K562 (cell line): Measurements from ENCODE around the gene IFNA1. TPM values are rescaled to one million over a fixed set of nuclear protein-coding genes. Genes with fewer than 3 reads are reported as not detected.

Source experiments
- ATAC-seq: fragments of 200-7000 bp; cut with Tn5 transposase; 3 replicates; pipeline ENCODE4 v1.9.1; 2020; ENCODE audit warnings: moderate library complexity
- BruUV-seq: library from RNA; stranded (reverse); fragments of 400-500 nt; replicated peaks from 2 replicates; lab custom pipeline; 2021; lab: Mats Ljungman, UMichigan
- CTCF ChIA-PET: fragments of 300-600 bp; formaldehyde crosslinking; extraction: SDS; loops from one replicate; lab custom pipeline; 2021; ENCODE audit warnings: low intra/inter-chr PET ratio; lab: Yijun Ruan, JAX
- POLR2A ChIA-PET: fragments of 300-600, 350-650 bp; sonication (Branson Sonifier 250); formaldehyde crosslinking; extraction: SDS; loops from one replicate; lab custom pipeline; 2021; ENCODE audit warnings: antibody characterized with exemption, inconsistent platforms; lab: Yijun Ruan, JAX
- DNase-seq, 4 experiments: peaks; one replicate each; pipeline versions ENCODE4 v3.0.0 to v3.0.0-alpha.2; 2011 to 2018; ENCODE audit warnings: low spot score in 3 of 4, mixed read lengths in 3 of 4; ENCODE audit errors: extremely low read depth in 1 of 4
- FAIRE-seq: peaks from 2 replicates; lab custom pipeline; 2011; peaks lifted over from hg19 to GRCh38; lab: Jason Lieb, UNC
- H2AFZ ChIP-seq: 2 replicates; pipeline ENCODE4 v1.6.0; 2011; ENCODE audit warnings: low read depth, low read length, control low read depth, inconsistent platforms
- H3K27ac ChIP-seq: fragments of 200-600 bp; 3 replicates; pipeline ENCODE4 v1.8.0; 2011; ENCODE audit warnings: low read depth, mild to moderate bottlenecking, control low read depth, inconsistent platforms, low read length, moderate library complexity, mixed read lengths; ENCODE audit errors: extremely low read depth
- H3K27me3 ChIP-seq, 2 experiments: fragments of 300-600 bp in 1 of 2; 2 replicates in 1 of 2; 3 replicates in 1 of 2; pipeline versions ENCODE4 v1.6.0 to v1.8.0; 2011; ENCODE audit warnings: inconsistent platforms in 2 of 2, low read length in 2 of 2, mild to moderate bottlenecking in 1 of 2, mixed read lengths in 1 of 2, moderate library complexity in 1 of 2; ENCODE audit not compliant: control insufficient read depth in 2 of 2, insufficient read depth in 2 of 2
- H3K36me3 ChIP-seq: fragments of 300-600 bp; 3 replicates; pipeline ENCODE4 v1.8.0; 2011; ENCODE audit warnings: mild to moderate bottlenecking, low read length, inconsistent platforms; ENCODE audit not compliant: control insufficient read depth, insufficient read depth
- H3K4me1 ChIP-seq, 2 experiments: fragments of 200-600 bp in 1 of 2; replicated peaks in 1 of 2; 2 replicates in 1 of 2; 3 replicates in 1 of 2; pipeline versions ENCODE4 v1.5.1 to v1.8.0; 2011; ENCODE audit warnings: inconsistent platforms in 2 of 2, low read length in 2 of 2, mild to moderate bottlenecking in 1 of 2, mixed read lengths in 1 of 2, moderate library complexity in 1 of 2; ENCODE audit not compliant: control insufficient read depth in 2 of 2, insufficient read depth in 2 of 2
- H3K4me2 ChIP-seq: 2 replicates; pipeline ENCODE4 v1.6.1; 2011; ENCODE audit warnings: low read length, control low read depth, inconsistent platforms, mixed read lengths; ENCODE audit not compliant: insufficient read depth
- H3K4me3 ChIP-seq: fragments of 200-600 bp; sonication (generic), shearing (Covaris generic); 2 replicates; pipeline ENCODE4 v1.5.1; 2016; ENCODE audit warnings: control low read depth, inconsistent platforms
- H3K79me2 ChIP-seq: fragments of 200-600 bp; 3 replicates; pipeline ENCODE4 v1.8.0; 2011; ENCODE audit warnings: low read length, inconsistent platforms; ENCODE audit not compliant: control insufficient read depth, insufficient read depth
- H3K9ac ChIP-seq, 2 experiments: 2 replicates each; pipeline versions ENCODE4 v1.6.0 to v1.6.1; 2011; ENCODE audit warnings: low read depth in 2 of 2, low read length in 2 of 2, control low read depth in 1 of 2, inconsistent platforms in 1 of 2, mild to moderate bottlenecking in 1 of 2, mixed read lengths in 1 of 2; ENCODE audit not compliant: insufficient read depth in 1 of 2
- H3K9me1 ChIP-seq: one replicate; pipeline ENCODE4 v1.6.0; 2011; ENCODE audit warnings: inconsistent platforms, mild to moderate bottlenecking, low read length, moderate library complexity; ENCODE audit not compliant: control insufficient read depth, insufficient read depth
- H3K9me3 ChIP-seq: replicated peaks from 2 replicates; pipeline ENCODE4 v1.5.1; 2011; ENCODE audit warnings: low read depth, low read length, inconsistent platforms; ENCODE audit not compliant: control insufficient read depth, insufficient read depth
- H4K20me1 ChIP-seq: replicated peaks from 2 replicates; pipeline ENCODE4 v1.6.1; 2011; ENCODE audit warnings: low read length, inconsistent platforms, mixed read lengths; ENCODE audit not compliant: control insufficient read depth, insufficient read depth
- GATA2 ChIP-seq: sonication (generic); formaldehyde crosslinking; IDR thresholded peaks from 2 replicates; pipeline ENCODE4 v1.4.0; 2020; ENCODE audit warnings: mild to moderate bottlenecking, missing genetic modification reagents
- NFATC3 ChIP-seq: fragments of 450-650 bp; IDR thresholded peaks from 2 replicates; pipeline ENCODE4 v1.6.1; 2017; ENCODE audit warnings: mild to moderate bottlenecking
- NFIX ChIP-seq: fragments of 250-450 bp; sonication (Bioruptor Pico); IDR thresholded peaks from 2 replicates; pipeline ENCODE4 v1.4.0; 2020; ENCODE audit warnings: low read depth, mild to moderate bottlenecking, moderate library complexity
- ZNF354B ChIP-seq: fragments of 250-450 bp; sonication (Bioruptor Pico); IDR thresholded peaks from 2 replicates; pipeline ENCODE4 v1.4.0; 2020
- ZNF561 ChIP-seq: fragments of 450-650 bp; formaldehyde crosslinking; conservative IDR thresholded peaks from 2 replicates; pipeline ENCODE4 v1.4.0; 2020; ENCODE audit warnings: mild to moderate bottlenecking, moderate library complexity
- ZNF766 ChIP-seq: fragments of 200-800 bp; sonication (Bioruptor generic); conservative IDR thresholded peaks from 2 replicates; pipeline ENCODE4 v1.6.1; 2016; ENCODE audit warnings: missing genetic modification characterization, missing compliant biosample characterization
- WGBS: fragments of 100-300 bp; shearing (Covaris generic); methylation state at CpG from one replicate; pipeline ENCODE4 v1.1.6; 2016; ENCODE audit warnings: low coverage, mixed read lengths; ENCODE audit not compliant: insufficient coverage; ENCODE audit errors: missing lambda C conversion rate; 5-methylcytosine and 5-hydroxymethylcytosine counted together
- in situ Hi-C: fragments of 300-500 bp; cut with MboI; formaldehyde crosslinking; loops from 4 replicates; pipeline ENCODE4 v1.15.0; 2018; ENCODE audit warnings: inconsistent platforms, mixed read lengths
- intact Hi-C: fragments of 100-400 bp; cut with micrococcal nuclease; formaldehyde crosslinking; loops from 2 replicates; pipeline ENCODE4 v1.14.2; 2022
- polyA plus RNA-seq, 8 experiments: library from polyadenylated mRNA; depleted of rRNA in 4 of 8; stranded (reverse) in 5 of 8; unstranded in 3 of 8; fragments of >200 nt; fragmentation: Nextera tagmentation in 2 of 8; fragmentation: Illumina TruSeq in 1 of 8; extraction: Ambion mirVana in 2 of 8; extraction: Trizol in 1 of 8; gene quantifications; 2 replicates each; pipeline versions ENCODE4 v1.2.1 to v1.2.3, GENCODE V29; 2011 to 2014; ENCODE audit warnings: inconsistent platforms in 1 of 8, missing spikeins in 1 of 8
- total RNA-seq, 7 experiments: library from RNA; depleted of rRNA in 6 of 7; stranded (reverse); fragments of >200 nt in 6 of 7; fragmentation: Illumina TruSeq in 2 of 7; extraction: Trizol in 2 of 7; gene quantifications; 2 replicates each; pipeline versions ENCODE4 v1.2.1 to v1.2.3, GENCODE V29; 2011 to 2021; ENCODE audit warnings: low replicate concordance in 1 of 7
- TF ChIP-seq, protein P1 (sequence below): fragments of 250-450 bp; sonication (Bioruptor Pico); IDR thresholded peaks from 2 replicates; pipeline ENCODE4 v1.4.0; 2020; ENCODE audit warnings: mild to moderate bottlenecking
- TF ChIP-seq, protein P2 (sequence below), 2 experiments: IDR thresholded peaks; 2 replicates each; pipeline ENCODE4 v1.6.1; 2012; ENCODE audit warnings: improper control_type of control experiment in 2 of 2, low read depth in 2 of 2, low read length in 2 of 2, borderline replicate concordance in 1 of 2
- TF ChIP-seq, protein P3 (sequence below): sonication (generic); formaldehyde crosslinking; IDR thresholded peaks from 2 replicates; pipeline ENCODE4 v1.4.0; 2020; ENCODE audit warnings: mild to moderate bottlenecking, missing genetic modification reagents

Gene IFNA1
- total and polyA plus RNA-seq, 9 of the 15 experiments (the other 6 are each of a cell fraction or from before 2014, with no cell fraction given) = not detected

DNA sequence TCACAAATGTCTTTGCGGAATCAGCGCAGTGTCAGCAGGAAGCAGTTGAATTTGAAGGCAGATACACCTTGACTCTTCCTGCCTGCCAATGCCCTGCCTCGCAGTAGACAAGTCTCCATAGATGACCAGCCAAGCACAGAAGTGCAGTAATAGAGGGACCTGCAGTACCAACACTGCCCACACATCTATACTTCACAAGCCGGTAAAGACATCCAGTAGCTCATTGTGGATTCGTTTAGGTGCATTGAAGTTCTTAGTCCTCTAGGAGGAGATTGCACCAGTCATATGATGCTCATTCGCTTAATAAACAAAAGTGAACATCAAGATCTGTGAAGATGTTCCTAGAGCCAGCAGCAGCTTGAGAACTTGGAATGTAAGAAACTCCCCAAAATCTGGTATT, 48.0 kb upstream of the IFNA1 start (continued):
- TF ChIP-seq, protein P1, sequence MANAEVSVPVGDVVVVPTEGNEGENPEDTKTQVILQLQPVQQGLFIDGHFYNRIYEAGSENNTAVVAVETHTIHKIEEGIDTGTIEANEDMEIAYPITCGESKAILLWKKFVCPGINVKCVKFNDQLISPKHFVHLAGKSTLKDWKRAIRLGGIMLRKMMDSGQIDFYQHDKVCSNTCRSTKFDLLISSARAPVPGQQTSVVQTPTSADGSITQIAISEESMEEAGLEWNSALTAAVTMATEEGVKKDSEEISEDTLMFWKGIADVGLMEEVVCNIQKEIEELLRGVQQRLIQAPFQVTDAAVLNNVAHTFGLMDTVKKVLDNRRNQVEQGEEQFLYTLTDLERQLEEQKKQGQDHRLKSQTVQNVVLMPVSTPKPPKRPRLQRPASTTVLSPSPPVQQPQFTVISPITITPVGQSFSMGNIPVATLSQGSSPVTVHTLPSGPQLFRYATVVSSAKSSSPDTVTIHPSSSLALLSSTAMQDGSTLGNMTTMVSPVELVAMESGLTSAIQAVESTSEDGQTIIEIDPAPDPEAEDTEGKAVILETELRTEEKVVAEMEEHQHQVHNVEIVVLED (CRISPR knock-in tag) = no peak
- TF ChIP-seq, protein P2, sequence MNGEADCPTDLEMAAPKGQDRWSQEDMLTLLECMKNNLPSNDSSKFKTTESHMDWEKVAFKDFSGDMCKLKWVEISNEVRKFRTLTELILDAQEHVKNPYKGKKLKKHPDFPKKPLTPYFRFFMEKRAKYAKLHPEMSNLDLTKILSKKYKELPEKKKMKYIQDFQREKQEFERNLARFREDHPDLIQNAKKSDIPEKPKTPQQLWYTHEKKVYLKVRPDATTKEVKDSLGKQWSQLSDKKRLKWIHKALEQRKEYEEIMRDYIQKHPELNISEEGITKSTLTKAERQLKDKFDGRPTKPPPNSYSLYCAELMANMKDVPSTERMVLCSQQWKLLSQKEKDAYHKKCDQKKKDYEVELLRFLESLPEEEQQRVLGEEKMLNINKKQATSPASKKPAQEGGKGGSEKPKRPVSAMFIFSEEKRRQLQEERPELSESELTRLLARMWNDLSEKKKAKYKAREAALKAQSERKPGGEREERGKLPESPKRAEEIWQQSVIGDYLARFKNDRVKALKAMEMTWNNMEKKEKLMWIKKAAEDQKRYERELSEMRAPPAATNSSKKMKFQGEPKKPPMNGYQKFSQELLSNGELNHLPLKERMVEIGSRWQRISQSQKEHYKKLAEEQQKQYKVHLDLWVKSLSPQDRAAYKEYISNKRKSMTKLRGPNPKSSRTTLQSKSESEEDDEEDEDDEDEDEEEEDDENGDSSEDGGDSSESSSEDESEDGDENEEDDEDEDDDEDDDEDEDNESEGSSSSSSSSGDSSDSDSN (IDR thresholded peaks at IDR 0.05; ENCODE audit: borderline replicate concordance in 1 of 2, low read depth in 2 of 2, low read length in 2 of 2) = no peak

DNA sequence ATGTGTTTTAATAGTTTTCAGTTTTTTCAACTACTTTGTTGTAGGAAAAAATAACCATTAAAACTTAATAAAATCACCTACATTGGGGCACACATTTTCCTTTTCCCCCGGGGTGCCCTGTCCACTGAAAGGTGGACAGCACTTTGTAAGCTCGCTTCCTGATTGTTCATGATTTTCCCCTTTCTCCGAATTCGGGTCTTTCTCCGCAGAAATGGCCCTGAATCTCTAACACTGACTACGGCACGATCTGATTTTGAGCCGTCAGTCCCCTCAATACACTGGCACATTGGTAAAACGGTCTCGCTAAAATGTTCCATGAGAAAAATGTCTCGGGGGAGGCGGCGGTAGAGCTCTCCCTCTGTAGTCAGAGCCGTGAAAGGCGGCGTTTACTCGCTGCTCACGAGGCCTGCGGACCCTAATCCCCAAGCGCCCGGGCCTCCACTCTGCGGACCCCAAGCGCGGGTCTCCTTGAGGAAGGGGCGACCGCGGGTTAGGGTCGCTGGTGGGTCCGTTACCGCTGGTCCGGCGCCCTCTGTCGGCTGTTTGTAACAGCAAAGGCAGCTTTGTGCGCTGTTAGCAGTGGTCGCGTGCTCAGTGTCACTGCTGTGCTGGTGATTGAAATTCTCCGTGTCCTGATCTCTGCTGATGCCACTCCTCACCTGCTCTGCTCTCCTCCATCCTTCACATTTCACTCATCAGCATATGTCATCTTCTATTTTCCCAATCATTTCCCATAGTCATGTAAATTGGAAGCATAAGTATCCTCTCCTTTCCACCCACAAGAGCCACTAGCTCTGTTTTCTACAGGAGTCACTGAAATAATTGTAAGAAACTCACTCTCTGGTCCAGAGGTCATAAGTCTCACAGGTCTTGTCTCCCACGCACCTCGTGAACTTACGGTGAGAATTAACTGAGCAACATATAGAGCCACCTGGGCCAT, 44.2 kb upstream of the IFNA1 start:
- no CpG with 5 or more reads among the region's 40 CpGs for WGBS
- no peaks in the 10 kb centered on the region for H3K9me3 ChIP-seq
- DNase-seq (no peak), ATAC-seq (no peak), FAIRE-seq (no peak)
- H4K20me1 ChIP-seq = no peaks in the 10 kb centered on the region
- ChIA-PET POLR2A (no interaction called here), CTCF (no interaction called here)
- BruUV-seq = no TSS peak
- H3K79me2 ChIP-seq = no peaks in the 10 kb centered on the region
- H3K4me1 ChIP-seq = no peaks in the 10 kb centered on the region
- in situ Hi-C loops = no loop called here
- H3K9me1 ChIP-seq = no peaks in the 10 kb centered on the region
- H2AFZ ChIP-seq = no peak overlapping the region
- intact Hi-C loops = no loop called here
- no peaks in the 10 kb centered on the region for H3K27me3 ChIP-seq
- no peak overlapping the region for H3K4me2 ChIP-seq
- no peak overlapping the region for H3K4me3 ChIP-seq
- no peaks in the 10 kb centered on the region for H3K36me3 ChIP-seq
- H3K9ac ChIP-seq = no peak overlapping the region
- H3K27ac ChIP-seq = no peak overlapping the region
- TF ChIP-seq ZNF354B (no peak), ZNF766 (no peak), NFIX (CRISPR knock-in tag) (no peak), ZNF561 (CRISPR knock-in tag) (no peak), NFATC3 (no peak), GATA2 (no peak)
- TF ChIP-seq, protein P3, sequence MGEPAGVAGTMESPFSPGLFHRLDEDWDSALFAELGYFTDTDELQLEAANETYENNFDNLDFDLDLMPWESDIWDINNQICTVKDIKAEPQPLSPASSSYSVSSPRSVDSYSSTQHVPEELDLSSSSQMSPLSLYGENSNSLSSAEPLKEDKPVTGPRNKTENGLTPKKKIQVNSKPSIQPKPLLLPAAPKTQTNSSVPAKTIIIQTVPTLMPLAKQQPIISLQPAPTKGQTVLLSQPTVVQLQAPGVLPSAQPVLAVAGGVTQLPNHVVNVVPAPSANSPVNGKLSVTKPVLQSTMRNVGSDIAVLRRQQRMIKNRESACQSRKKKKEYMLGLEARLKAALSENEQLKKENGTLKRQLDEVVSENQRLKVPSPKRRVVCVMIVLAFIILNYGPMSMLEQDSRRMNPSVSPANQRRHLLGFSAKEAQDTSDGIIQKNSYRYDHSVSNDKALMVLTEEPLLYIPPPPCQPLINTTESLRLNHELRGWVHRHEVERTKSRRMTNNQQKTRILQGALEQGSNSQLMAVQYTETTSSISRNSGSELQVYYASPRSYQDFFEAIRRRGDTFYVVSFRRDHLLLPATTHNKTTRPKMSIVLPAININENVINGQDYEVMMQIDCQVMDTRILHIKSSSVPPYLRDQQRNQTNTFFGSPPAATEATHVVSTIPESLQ = no peak
